NCI-H82 treated with DMSO at 0.1 percent for 48 hours (cell line): ENCODE results near the gene IDUA.

Experiments
- DNase-seq: peaks from one replicate; lab custom pipeline; 2025; ENCODE audit not compliant: unreplicated experiment; lab: John Stamatoyannopoulos, UW

The IDUA gene

DNA sequence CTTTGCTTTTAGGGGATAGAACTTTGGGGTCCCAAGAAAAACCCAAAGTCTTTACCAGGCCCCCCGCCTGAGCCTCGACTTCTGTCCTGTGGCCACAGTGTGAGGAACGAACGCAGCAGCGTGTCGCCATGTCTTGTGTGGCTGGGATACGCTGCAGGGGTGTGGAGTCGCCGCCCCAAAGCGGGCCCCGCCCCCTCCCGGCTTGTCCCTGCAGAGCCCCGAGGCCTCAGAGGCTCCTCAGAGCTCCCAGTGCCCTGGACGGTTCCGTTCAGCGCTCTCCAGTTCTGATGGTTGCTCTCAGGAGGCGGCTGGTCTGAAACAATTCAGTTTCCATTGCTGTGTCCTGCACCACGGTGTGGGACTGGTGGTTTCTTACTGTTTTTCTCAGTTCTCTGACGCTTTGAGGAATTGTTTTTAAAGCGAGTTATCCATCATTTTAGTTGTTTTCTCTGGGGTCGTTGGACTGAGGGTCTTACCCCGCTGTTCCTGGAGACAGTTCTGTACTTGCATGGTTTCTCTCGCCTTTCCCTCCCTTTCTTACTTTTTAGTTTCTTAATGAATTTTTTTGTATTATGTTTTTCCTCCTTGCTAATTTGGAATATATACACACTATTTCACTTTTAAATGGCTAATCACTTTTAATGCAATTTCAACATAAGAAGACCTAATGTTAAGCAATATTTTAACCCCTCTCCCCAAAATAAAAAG lies 1.6 kb upstream of the IDUA start:
- no peak for DNase-seq

DNA sequence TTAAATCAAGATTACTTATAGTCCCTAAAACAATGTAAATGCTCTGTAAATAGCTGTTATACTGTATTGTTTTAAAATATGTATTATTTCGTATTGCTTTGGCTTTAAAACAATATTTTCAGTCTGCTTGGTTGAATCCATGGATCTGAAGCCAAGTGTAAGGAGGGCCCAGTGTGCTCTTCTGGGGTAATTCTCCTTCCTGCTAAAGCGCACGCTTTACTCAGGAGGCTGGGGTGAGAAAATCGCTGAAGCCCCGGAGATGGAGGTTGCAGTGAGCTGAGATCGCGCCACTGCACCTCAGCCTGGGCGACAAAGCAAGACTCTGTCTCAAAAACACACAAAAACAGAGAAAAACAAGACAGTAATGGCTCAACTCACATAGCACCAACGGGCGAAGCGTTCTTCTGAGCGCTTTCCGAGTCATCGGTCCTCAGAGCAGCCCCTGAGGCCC lies 391 bp upstream of the IDUA start:
- no peak for DNase-seq

DNA sequence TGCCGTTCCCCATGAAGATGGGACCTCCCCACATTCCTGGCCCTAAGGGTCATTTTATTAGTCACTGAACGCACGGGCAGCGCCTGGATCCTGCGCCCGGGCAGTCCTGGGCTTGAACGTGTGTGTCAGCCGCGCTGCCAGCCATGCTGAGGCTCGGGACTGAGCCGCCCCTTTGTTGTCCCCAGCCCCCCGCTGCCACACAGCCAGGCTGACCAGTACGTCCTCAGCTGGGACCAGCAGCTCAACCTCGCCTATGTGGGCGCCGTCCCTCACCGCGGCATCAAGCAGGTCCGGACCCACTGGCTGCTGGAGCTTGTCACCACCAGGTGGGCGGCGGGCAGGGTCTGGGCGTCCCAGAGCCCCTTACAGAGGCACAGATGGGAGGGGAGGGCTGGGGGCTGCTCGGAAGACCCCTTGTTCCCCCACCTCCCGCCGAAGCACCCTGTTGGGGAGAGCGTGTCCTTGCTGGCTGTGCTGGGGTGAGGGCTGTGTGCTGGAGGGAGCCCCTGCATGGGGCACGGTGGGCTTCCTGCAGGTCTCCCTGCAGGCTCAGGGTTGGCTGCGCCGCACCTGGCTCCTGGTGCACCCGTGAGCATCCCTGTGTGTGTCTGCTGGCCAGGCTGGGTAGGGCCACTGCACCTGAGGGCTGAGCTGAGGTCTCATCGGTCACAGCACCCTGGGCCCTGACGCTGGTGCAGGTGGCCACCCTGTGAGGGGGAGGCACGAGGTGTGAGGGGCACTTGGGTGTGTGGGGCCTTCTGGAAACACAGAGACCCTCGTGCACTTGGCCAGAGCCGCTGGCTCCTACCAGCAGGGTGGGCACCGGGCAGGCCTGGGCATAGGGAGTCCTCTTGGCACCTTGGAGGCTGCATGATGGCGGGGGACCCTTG lies 1.0 kb downstream of the IDUA start:
- no peak for DNase-seq

DNA sequence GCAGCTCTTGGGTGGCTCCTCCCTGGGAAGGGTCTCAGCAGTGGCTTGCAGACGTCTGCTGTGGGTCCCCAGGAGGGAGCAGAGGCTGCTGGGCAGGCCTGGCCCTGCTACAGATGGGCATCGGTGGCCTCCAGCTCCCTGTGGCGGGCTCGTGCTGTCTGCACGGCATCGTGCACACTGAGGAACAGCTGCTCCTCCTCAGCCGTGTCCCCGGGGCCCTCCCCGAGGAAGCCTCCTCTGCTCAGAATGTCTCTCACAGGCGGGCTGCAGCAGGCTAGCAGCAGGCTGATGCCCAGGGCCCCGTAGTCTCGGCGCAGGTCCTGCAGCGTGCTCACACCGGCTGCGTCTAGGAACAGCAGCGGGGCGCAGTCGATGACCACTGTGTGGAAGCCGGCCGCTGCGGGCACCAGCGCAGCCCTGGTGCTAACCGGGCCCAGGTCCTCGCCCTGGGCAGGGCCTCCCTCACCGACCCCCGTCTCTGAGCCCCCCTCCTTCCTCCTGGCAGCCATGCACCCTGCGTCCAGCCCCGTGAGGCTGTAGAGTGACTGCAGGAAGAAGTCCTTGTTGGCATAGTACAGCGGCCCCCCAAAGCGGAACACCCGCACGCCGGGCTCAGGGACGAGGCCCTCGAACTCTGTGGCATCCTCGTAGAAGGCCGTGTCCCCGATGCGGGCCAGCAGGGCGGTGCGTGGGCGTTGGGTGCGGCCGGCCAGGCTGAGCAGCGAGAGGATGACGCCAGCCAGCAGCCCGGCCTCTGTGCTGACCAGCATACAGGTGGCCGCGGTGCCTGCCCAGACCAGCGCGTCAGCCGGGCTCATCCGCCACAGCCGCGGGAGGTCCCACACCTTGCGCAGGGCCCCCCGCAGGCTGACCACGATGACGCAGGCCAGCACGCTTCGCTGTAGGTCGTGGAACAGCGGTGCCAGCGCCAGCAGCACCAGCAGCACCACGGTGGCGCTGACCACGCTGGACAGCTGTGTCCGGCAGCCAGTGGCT lies 2.2 kb downstream of the IDUA start:
- DNase-seq, result no peak

DNA sequence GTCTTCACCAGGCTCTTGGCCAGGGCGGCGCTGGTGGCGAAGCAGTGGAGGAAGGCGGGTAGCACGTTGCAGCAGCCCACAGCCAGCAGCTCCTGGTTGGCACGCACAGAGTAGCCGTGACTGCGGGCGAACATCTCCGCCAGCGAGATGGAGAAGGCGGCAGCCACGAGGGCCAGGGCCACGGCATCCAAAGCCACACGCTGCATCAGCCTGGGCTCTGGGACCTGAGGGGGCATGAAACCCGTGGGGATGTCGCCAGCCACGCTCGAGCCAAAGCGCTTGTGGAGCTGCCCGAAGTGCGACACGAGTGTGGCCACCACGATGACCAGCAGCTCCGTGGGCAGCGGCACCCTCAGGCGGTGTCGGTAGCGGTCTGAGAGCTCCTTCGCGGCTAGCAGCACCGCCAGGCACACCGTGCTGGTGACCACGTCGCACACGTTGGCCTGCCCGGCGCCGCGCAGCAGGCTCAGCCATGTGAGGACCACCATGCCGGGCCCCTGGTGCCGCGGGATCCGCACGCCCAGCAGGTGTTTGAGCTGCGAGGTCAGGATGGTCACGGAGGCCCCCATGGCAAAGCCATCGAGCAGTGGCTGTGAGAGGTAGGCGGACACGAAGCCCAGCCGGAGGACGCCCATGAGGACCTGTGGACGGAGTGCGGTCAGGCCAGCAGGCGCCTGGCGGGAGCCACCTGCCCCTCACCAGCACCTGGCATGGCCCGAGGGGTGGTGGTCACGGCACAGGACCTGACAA lies 3.1 kb downstream of the IDUA start:
- DNase-seq, result no peak

DNA sequence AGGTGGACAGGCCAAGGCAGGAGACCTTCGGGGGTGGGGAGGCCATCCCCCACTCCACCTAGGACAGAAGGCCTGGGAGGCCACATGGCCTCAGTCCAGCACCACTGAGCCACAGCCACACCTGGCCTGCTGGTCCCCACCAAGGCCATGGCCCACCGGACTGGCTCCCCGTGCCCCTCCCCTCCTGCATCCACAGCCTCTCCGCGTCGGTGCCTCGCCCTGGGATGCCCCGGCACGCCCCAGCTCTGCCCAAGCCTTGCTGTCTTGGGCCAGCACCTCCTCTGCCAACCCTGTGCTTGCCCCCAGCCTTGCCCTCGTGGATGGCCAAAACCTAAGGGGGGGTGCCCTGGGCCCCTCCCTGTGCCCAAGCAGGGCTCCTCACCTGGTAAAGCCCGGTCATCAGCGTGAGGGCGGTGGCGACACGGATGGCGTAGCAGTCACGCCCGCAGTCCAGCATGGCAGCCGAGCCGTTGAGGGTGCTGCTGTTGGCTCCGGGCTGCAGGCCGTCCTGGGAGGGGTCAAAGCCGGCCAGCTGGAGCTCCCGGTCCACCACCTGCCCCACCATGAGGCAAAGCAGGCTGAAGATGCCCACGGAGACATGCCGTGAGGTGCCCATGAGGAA lies 4.0 kb downstream of the IDUA start:
- DNase-seq, result no peak

DNA sequence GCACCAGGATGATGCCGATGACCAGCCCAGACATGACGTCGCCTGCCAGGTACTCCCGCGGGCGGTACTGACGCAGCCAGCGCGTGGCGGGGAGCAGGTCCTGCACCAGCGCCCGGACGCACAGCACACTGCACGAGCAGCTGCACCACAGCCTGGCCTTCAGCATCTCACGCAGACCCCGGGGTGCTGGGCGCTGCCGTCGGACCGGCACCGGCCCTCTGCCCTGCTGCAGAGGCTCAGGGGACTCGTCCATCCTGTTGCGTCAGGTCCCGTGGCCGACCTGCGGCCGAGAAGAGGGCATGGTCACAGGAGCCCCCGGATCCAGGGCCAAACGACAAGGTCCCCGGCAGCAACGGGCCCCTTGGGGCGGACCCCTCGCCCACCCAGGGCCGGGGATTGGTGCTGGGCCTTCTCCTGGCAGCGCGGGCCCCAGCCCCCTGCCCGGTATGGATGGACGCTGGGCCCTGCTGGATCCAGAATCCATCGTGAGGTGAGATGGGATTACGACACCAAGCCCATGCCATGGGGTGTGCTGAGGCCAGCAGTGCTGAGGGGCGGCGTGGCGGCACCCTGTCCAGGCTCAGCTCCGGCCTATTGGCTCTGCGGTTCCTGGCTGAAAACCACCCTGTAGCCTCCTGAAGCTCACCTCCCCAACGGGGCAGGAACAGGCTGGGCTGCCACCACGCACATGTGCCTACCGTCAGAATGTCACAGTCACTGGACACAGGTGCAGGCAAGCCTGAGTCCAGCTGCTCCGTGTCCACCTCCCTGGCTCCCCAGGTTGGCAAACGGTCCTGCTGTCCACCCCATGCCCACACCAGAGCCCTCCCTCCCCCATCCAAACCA lies 4.8 kb downstream of the IDUA start:
- no peak for DNase-seq

DNA sequence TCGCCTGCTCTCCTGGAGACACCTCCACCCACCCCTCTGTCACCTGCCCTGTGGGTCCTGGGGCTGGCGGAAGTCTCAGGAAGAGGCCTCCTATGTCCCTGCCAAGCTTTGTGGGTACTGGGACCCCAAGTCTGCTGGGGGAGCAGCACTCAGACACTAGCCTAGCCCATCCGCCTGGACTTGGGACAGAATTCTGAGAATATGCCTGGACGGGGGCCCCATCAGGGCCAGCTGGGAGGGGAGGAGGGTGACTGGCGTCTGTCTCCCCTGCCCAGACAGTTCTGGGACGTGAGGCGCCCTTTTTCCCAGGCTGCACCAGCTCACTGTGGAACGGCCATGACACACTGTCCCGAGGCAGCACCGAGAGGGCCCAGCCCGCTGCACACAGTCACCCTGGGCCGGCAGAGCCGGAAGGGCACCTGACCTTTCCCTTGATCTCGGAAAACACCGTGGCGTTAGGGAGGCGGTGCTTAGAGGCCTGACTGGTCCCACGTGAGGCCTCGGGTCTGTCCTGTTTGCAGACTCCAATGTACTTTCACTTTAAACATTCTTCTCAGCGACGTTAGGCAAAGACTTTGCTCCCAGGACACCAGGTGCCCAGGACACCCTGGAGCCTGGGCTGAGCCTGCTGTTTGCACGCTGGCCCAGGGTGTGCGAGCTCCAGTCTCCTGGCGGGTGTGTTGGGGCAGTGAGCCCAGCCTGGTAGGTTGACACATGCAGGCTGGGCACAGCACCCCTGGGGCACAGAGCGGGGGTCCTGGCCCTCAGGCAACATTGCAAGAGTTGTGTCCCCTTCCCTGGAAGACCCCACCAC lies 5.7 kb downstream of the IDUA start:
- no peak for DNase-seq

DNA sequence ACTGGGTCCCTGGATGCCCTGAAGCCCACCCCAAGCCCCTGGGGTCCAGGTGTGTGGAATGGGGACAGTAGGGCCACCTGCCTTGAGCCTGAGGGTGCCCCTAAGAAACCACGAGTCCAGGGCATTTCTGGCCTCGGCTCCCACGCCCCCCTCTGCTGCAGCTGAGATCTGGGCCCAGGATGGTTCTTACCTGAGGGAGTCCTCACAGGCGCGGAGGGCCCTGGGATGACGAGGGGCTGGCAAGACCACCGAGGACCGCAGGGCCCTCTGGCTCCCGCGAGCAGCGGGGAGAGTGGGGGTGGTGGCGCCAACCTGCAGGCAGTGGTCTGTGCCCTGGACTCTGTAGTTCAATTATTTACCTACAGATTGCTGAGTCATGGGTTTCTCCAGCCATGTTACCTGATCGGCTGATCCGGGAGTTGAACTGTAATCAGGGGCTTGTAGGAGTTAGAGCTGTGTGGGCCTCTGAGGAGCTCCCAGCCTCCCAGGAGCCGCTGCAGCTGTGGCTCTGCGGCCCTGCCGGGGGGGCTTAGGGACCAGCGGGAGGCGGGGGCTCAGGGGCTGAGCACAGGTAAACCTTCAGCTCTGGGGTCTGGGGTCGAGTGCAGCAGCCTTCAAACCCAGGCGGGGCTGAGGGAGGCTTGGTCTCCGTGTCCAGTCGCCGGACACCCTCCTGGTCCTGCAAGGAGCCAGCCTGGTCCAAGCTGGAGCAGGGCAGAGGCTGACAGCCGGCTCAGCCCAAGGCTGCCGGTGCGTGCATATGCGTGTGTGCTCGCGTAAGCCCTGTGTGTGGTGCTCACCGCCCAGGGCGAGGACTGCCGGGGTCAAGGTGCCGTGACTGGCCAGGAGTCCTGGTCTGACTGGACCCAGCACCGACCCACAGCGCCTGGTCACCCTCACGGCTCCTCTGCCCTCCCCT lies 6.5 kb downstream of the IDUA start, which contains the start of gene SLC26A1:
Gene SLC26A1, minus strand, starts transcription at position 294 of the 919 bp plus-strand sequence. CDS start 1,701 bp downstream, outside the sequence.
- no peak for DNase-seq

DNA sequence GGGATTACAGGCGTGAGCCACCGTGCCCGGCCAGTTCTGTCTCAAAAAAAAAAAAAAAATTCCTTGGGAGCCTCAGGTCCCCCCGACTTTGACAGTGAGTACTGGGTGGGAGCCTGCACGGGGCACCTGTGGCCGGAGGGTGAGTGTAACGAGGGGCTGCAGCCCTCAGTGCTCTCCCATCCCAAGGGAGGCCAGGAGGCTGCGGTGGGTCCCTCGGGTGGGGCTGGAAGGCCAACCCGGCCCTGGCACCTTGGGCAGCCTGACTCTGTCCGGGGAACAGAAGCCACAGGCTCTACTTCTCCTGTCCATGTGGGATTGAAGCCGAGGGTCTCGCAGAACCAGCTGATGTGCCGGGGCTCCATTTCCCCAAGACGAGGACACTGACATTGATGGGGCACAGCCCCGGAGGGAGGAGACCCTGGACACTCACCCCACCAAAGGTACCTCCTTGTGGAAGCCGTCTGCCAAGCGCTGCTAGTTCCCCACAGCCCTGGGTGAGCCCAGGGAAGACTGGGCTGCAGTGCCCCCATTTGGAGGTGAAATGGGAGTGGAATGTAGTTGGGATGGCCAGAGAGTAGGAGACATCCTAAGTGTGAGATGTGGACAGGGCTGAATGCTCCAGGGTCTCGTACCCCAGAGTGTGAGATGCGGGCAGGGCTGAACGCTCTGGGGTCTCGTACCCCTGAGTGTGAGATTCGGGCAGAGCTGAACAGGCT lies 8.6 kb downstream of the IDUA start:
- no peak for DNase-seq

DNA sequence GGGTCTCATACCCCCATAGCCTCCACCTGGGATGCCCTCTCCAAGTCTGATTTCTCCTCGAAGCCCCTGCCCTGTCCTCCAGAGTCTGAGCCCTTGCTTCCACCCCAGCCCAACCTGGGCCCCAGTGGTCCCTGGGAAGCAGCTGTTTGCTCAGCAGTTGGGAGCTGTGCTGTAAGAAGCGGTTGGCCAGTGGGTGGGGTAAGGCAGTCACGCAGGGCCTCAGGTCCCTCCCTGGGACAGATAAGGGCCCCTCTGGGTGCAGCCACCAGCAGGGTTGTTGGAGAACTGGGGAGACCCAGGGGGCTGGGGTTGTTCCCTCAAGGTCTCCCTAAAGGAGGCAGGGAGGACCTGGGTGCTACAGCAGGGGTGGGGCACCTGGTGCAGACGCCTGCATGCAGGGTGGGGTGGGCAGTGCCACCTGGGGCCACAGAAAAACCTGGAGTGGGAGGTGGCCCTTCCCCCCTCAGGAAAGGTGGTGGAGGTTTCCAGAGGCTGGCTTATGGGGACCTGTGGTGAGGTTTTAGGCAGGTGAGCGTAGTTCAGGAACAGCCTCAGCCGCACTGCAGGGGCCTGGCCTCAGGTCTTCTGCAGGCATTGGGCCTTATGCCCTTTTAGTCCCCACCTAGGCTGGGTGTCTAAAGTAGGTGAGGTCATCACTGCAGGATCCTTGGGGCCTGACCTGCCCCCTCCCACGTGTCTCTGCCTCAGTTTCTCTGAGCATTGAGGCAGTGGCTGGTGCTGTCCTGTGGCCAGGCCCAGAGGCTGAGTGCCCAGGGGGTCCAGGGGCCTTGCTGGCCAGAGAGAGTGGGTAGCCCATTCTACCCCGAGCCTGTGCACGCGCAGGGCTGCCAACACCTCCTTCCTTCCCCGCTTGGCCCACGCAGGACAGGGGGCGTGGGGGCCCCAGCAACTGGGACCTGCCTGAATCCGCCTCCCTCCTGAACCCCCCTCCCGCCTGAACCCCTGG lies 9.5 kb downstream of the IDUA start:
- no peak for DNase-seq

DNA sequence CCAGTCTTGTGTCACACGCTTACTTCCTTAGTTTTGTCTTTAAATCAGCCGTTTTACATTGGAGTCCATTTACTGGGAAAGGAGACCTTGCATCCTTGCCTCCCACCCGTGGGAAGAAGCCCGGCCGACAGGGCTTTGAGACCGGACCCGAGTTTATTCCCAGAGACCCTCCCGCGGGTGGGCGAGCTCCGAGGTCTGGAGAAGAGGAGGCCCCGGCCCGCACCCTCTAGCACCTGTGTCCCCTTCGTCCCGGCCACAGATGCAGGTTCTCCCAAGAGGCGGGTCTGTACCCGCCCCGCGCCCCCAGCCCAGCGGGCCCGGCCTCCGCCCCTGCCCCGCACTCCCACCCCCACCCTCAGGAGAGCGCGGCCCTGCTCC lies 10.1 kb downstream of the IDUA start:
- DNase-seq, result no peak

DNA sequence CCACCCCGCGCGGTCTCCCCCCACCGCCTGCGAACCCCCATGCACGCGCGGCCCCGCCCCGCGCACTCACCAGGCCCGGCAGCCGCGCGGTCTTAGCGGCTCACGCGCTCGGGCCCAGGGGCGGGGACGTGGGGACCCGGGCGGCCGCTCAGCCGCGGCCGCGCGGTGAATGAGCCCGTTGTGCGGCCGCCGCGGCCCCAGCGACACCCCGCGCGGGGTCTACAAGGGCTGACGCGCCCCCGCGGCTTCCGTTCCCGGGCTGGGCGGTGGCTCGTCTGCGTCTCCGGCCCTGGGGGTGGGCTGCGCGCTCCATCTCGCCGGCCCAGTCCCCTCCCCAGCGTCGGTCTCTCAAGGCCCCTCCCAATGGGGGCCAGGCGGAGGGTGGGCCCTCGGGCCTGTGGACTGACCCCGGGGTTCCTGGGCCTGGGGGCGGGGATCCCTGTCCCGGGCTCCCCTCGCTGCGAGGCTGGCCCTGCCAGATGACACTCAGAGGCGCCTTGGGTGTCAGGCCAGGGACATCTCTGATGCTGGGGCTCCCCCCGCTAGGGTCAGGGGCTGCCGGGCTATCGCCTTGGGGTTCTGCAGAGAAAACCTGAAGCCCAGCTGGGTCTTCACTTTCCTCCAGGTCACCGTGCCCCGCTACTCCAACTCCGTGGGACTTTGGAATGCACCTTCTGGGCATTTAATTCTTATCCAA lies 10.7 kb downstream of the IDUA start:
- DNase-seq, result no peak

DNA sequence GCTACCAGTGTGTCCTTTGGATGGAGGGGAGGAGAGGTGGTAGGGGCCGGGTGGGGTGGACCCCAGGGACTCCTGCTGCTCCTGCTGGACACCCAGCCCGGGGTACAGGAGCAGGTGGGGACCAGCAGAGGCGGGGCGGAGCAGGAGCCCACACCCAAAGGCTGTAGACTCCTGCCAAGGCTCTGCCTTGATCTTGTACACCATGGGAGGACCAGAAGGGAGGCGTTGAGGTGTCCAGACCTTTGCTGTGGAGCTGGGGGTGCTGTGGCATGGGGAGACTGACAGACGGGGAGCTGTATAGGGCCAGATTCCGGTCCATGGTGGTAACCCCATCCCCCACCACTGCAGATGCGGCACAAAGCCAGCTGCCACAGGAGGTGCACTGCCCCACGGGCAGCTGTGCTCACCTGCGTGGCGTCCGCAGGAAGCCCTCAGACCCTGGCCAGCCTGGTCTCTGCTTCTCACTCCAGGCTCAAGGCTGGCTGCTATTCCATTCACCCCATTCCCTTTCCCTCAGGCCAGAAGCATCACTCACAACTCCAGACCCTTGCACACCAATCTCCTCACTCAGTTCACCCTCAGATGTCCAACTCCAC lies 11.3 kb downstream of the IDUA start:
- no peak for DNase-seq
